Kidney (tissue), 14 donors: Measurements from ENCODE around the gene DNLZ. TPM values are rescaled to one million over a fixed set of nuclear protein-coding genes. Genes with fewer than 3 reads are reported as not detected.

Experiments
- DNase-seq, 5 donors: peaks; one replicate each; pipeline ENCODE4 v3.0.0-alpha.2; 2013 to 2020
- FAIRE-seq: peaks from 2 replicates; lab custom pipeline; 2012; peaks lifted over from hg19 to GRCh38; lab: Jason Lieb, UNC
- H3K27ac ChIP-seq, 2 donors: one replicate each; pipeline ENCODE4 v1.7.0; 2013; ENCODE audit warnings: low read depth in 2 of 2, low read length in 2 of 2, inconsistent platforms in 1 of 2
- H3K27me3 ChIP-seq: one replicate; pipeline ENCODE4 v1.7.1; 2013; ENCODE audit warnings: low read length, inconsistent platforms; ENCODE audit not compliant: control insufficient read depth, insufficient read depth
- H3K36me3 ChIP-seq, 3 donors: one replicate each; pipeline versions ENCODE4 v1.7.0 to v1.7.1; 2013; ENCODE audit warnings: low read length in 3 of 3, control low read depth in 1 of 3, inconsistent platforms in 1 of 3; ENCODE audit not compliant: insufficient read depth in 3 of 3, control insufficient read depth in 2 of 3
- H3K4me1 ChIP-seq, 3 donors: one replicate each; pipeline versions ENCODE4 v1.7.0 to v1.7.1; 2013; ENCODE audit warnings: low read length in 3 of 3, inconsistent platforms in 1 of 3, low read depth in 1 of 3; ENCODE audit not compliant: control insufficient read depth in 2 of 3, insufficient read depth in 2 of 3
- H3K4me3 ChIP-seq, 3 donors: one replicate each; pipeline versions ENCODE4 v1.7.0 to v1.8.1; 2013; ENCODE audit warnings: low read length in 3 of 3, control low read depth in 1 of 3, inconsistent platforms in 1 of 3
- H3K9ac ChIP-seq, 3 donors: one replicate each; pipeline versions ENCODE4 v1.7.0 to v1.7.1; 2013; ENCODE audit warnings: low read length in 3 of 3, control low read depth in 1 of 3, inconsistent platforms in 1 of 3
- H3K9me3 ChIP-seq, 3 donors: one replicate each; pipeline versions ENCODE4 v1.7.0 to v1.7.1; 2013; ENCODE audit warnings: low read length in 3 of 3, control low read depth in 1 of 3, inconsistent platforms in 1 of 3; ENCODE audit not compliant: control insufficient read depth in 2 of 3, insufficient read depth in 1 of 3
- CTCF ChIP-seq: IDR thresholded peaks from 3 replicates; pipeline ENCODE4 v1.5.1; 2012; ENCODE audit warnings: mild to moderate bottlenecking, moderate library complexity, borderline replicate concordance; ENCODE audit not compliant: insufficient read depth; ENCODE audit errors: extremely low read depth
- intact Hi-C: fragments of 100-400 bp; cut with DNase I; formaldehyde crosslinking; loops from one replicate; pipeline ENCODE4 v1.11.1; 2022
- polyA plus RNA-seq: library from polyadenylated mRNA; stranded (reverse); fragments of 350-450 nt; fragmentation: Illumina TruSeq; extraction: RNeasy Lipid Tissue Mini Kit (QIAGEN cat#74804); gene quantifications from one replicate; pipeline ENCODE4 v1.2.3, GENCODE V29; 2014; ENCODE audit warnings: low read depth, low replicate concordance; ENCODE audit not compliant: insufficient read depth
- total RNA-seq: library from RNA; stranded (reverse); fragmentation: NEBNext Ultra II Directional; extraction: Animal tissue kit (Norgen Biotek cat#: 25700); gene quantifications from one replicate; pipeline ENCODE4 v1.2.1, GENCODE V29; 2021
- donor health status: control.
- donor health status: control.
- donor health status: control.
- donor health status: control.
- donor health status: control.
- donor health status: DM: yes; HTN: yes; CAD: no.
- donor health status: Normal renal cell carcinoma (clear cell type).

The DNLZ gene
- total and polyA plus RNA-seq, 2 donors from 2014 or later = 22.1 to 30.4 TPM

- FAIRE-seq (no peak), DNase-seq (no peak)
- intact Hi-C loops = no loop called here
- Histone ChIP-seq H3K36me3 (peaks cover 0 to 30% (median 17%) of the 10 kb centered on the region in 3 donors), H3K4me3 (no peak overlapping the region), H3K9ac (no peak overlapping the region), H3K9me3 (no peaks in the 10 kb centered on the region), H3K27me3 (no peaks in the 10 kb centered on the region), H3K4me1 (peaks cover 0 to 14% (median 4%) of the 10 kb centered on the region in 3 donors), H3K27ac (no peak overlapping the region)
- no peak for TF ChIP-seq CTCF
Observed at GRCh38 chr9:136397643-136398042, 34.1 kb upstream of the DNLZ start.

DNA sequence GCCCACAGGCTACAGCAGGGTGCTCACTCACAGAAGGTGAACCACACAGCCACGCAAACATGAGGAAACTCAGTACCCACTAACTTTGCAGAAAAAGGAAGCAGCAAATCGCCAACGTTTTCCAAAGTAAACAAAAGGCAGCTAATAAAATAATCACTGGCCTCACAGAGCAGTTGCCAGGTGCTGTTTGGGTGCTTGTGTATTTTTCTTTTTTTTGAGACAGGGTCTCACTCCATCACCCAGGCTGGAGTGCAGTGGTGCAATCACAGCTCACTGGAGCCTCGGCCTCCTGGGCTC is 32.6 kb upstream of the DNLZ start:
- Histone ChIP-seq H3K4me3 (no peak overlapping the region), H3K36me3 (peaks cover 0 to 30% (median 22%) of the 10 kb centered on the region in 3 donors), H3K9ac (no peak overlapping the region), H3K9me3 (no peaks in the 10 kb centered on the region), H3K4me1 (peaks cover 0 to 14% (median 4%) of the 10 kb centered on the region in 3 donors), H3K27ac (no peak overlapping the region), H3K27me3 (no peaks in the 10 kb centered on the region)
- TF ChIP-seq CTCF = no peak
- FAIRE-seq (no peak), DNase-seq (no peak)
- intact Hi-C loops = no loop called here

GRCh38 chr9:136395345-136396218 is 32.0 kb upstream of the DNLZ start:
- DNase-seq (no peak), FAIRE-seq (no peak)
- Histone ChIP-seq H3K9me3 (no peaks in the 10 kb centered on the region), H3K27ac (no peak overlapping the region), H3K36me3 (peaks cover 0 to 30% (median 22%) of the 10 kb centered on the region in 3 donors), H3K4me3 (no peak overlapping the region), H3K4me1 (peaks cover 0 to 13% (median 4%) of the 10 kb centered on the region in 3 donors), H3K9ac (no peak overlapping the region), H3K27me3 (no peaks in the 10 kb centered on the region)
- no peak for TF ChIP-seq CTCF
- intact Hi-C loops = no loop called here
